ENCODE results near the gene RIN3. TPM values are rescaled to one million over a fixed set of nuclear protein-coding genes. Genes with fewer than 3 reads are reported as not detected.
A peak's percentile ranks its signal among the peaks of the same experiment; 100 is the strongest.

The RIN3 gene
- total and polyA plus RNA-seq, 10 of the 15 experiments (the other 5 are each of a cell fraction or from before 2014, with no cell fraction given) = 0.91 to 23.3 (median 6.3) TPM

DNA sequence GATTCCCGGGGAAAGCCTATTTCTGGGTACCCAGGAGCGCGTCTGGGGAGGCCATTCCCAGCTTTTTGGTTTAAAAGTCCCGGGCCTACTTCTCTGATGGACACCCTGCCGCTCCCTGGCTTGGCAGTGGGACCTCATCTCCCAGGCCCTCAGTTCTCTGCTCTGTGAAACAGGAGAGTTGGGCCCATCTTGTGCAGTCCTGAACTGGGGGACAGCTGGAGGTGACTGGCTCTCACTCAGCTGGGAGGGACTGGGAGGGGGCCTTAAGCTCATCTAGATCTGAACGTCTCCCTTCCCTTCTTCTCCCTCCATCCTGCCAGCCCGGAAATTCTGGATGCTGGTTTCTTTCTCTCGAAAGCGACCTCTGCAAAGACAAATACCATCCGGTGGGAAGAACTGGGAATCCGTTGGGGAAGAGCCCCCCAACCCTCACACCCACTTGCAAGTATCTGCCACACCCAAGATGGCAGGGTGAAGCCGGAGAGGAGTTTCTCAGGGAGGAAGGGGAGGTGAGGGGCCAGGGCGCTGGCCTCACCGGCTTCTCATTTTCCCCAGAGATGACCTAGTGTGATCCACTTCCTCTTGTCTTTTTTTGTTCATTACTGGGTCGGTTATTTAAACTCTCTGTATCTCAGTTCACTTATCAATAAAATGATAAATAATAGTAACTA is 1.4 kb downstream of the RIN3 start:
- in situ Hi-C loops (cut with MboI) (no loop called here), intact Hi-C loops (cut with micrococcal nuclease; ENCODE audit: unreplicated experiment) (loop anchor here (5.0 kb wide), 1 partner anchor 72 kb away; no protein-coding TSS in a partner anchor)
- Histone ChIP-seq H4K20me1 (ENCODE audit: control insufficient read depth, insufficient read depth) (no peaks in the 10 kb centered on the region), H3K4me1 (ENCODE audit: control insufficient read depth, insufficient read depth, low read length) (peaks cover 10% of the 10 kb centered on the region), H2AFZ (ENCODE audit: control insufficient read depth, low read depth, low read length) (no peak overlapping the region), H3K9me3 (replicated peaks; ENCODE audit: control insufficient read depth, insufficient read depth, low read length) (no peaks in the 10 kb centered on the region), H3K79me2 (ENCODE audit: control insufficient read depth, insufficient read depth, low read length) (peaks cover 8% of the 10 kb centered on the region), H3K4me2 (ENCODE audit: control insufficient read depth, insufficient read depth) (peak overlapping the region; percentile 54; the same call in 1 of the 2 replicates), H3K27me3 (replicated peaks in 1 of 2; ENCODE audit: control insufficient read depth in 2 of 2, insufficient read depth in 2 of 2, low read length in 1 of 2) (no peaks in the 10 kb centered on the region; a peak in 1 of 4 replicates), H3K27ac (ENCODE audit: control insufficient read depth, insufficient read depth) (no peak overlapping the region), H3K36me3 (ENCODE audit: control insufficient read depth in 2 of 2, insufficient read depth in 2 of 2, low read length in 1 of 2) (no peaks in the 10 kb centered on the region), H3K9ac (ENCODE audit: control insufficient read depth, insufficient read depth, low read length) (no peak overlapping the region; the same call in 1 of the 2 replicates), H3K4me3 (peak overlapping the region; percentile 49; the same call in 1 of the 2 replicates)
- no peak for DNase-seq (ENCODE audit: low read depth, low spot score)
- SMC1A ChIA-PET (ENCODE audit: uncharacterized antibody, unreplicated experiment) = interaction anchor here (0.9 to 3.3 kb wide), 4 partner anchors 34 to 167 kb away, joined by 3 to 18 read pairs (median 3); no protein-coding TSS in a partner anchor
- POLR2A ChIA-PET = interaction anchor here (0.5 to 1.5 kb wide), 5 partner anchors 18 to 255 kb away, joined by 3 to 6 read pairs (median 4); no protein-coding TSS in a partner anchor
- 87% methylated on average over 15 of the region's 15 CpGs for WGBS (ENCODE audit: insufficient coverage, insufficient replicate concordance, low lambda C conversion rate, missing lambda C conversion rate)
- BruUV-seq (replicated peaks) = no TSS peak
- ATAC-seq = peak; percentile 18
- CTCF ChIA-PET = interaction anchor here (0.9 to 1.4 kb wide), 3 partner anchors 54 to 171 kb away, joined by 3 to 4 read pairs (median 3); no protein-coding TSS in a partner anchor
- RAD21 ChIA-PET (ENCODE audit: unreplicated experiment) = interaction anchor here (0.6 to 1.5 kb wide), 4 partner anchors 62 to 267 kb away, joined by 3 to 10 read pairs (median 6); no protein-coding TSS in a partner anchor
- FAIRE-seq = no peak
- TF ChIP-seq TBL1XR1 (IDR thresholded peaks at IDR 0.05; ENCODE audit: low read depth, low read length) = no peak
- no peak for TF ChIP-seq RAD21 (IDR thresholded peaks at IDR 0.05; ENCODE audit: insufficient read depth, low read depth, low read length)
- TF ChIP-seq SIN3A (IDR thresholded peaks at IDR 0.05; ENCODE audit: low read depth, low read length) = 0 out of 2 replicates have a peak, but pooled peaks have one; percentile 30
- no peak for TF ChIP-seq IKZF2 (IDR thresholded peaks at IDR 0.05)
- TF ChIP-seq TCF7 (IDR thresholded peaks at IDR 0.05; ENCODE audit: borderline replicate concordance) = no peak
- TF ChIP-seq, protein P1, sequence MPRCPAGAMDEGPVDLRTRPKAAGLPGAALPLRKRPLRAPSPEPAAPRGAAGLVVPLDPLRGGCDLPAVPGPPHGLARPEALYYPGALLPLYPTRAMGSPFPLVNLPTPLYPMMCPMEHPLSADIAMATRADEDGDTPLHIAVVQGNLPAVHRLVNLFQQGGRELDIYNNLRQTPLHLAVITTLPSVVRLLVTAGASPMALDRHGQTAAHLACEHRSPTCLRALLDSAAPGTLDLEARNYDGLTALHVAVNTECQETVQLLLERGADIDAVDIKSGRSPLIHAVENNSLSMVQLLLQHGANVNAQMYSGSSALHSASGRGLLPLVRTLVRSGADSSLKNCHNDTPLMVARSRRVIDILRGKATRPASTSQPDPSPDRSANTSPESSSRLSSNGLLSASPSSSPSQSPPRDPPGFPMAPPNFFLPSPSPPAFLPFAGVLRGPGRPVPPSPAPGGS (IDR thresholded peaks at IDR 0.05; ENCODE audit: borderline replicate concordance, insufficient read depth, low read depth, low read length, poor library complexity, severe bottlenecking) = no peak
- TF ChIP-seq ZBTB11 (CRISPR knock-in tag; IDR thresholded peaks at IDR 0.05) = no peak
- no peak for TF ChIP-seq MTA3 (IDR thresholded peaks at IDR 0.05; ENCODE audit: borderline replicate concordance, low read length)
- no peak for TF ChIP-seq TCF3 (IDR thresholded peaks at IDR 0.05; ENCODE audit: borderline replicate concordance, insufficient read depth, low read depth, low read length)
- TF ChIP-seq YY1 (IDR thresholded peaks at IDR 0.05; ENCODE audit: low read depth, low read length) = peak; percentile 32; the same call in 1 of the 2 replicates
- no peak for TF ChIP-seq CREB1 (IDR thresholded peaks at IDR 0.05; ENCODE audit: low read depth)
- TF ChIP-seq, protein P2, sequence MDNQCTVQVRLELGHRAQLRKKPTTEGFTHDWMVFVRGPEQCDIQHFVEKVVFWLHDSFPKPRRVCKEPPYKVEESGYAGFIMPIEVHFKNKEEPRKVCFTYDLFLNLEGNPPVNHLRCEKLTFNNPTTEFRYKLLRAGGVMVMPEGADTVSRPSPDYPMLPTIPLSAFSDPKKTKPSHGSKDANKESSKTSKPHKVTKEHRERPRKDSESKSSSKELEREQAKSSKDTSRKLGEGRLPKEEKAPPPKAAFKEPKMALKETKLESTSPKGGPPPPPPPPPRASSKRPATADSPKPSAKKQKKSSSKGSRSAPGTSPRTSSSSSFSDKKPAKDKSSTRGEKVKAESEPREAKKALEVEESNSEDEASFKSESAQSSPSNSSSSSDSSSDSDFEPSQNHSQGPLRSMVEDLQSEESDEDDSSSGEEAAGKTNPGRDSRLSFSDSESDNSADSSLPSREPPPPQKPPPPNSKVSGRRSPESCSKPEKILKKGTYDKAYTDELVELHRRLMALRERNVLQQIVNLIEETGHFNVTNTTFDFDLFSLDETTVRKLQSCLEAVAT (IDR thresholded peaks at IDR 0.05) = no peak
- TF ChIP-seq STAT1 (conservative IDR thresholded peaks at IDR 0.05) = no peak
- TF ChIP-seq DPF2 (IDR thresholded peaks at IDR 0.05) = no peak
- no peak for TF ChIP-seq EP300 (IDR thresholded peaks at IDR 0.05; ENCODE audit: borderline replicate concordance in 1 of 2, control insufficient read depth in 1 of 2, low read depth in 2 of 2, low read length in 2 of 2)
- TF ChIP-seq SPI1 (IDR thresholded peaks at IDR 0.05; ENCODE audit: borderline replicate concordance, insufficient read depth, low read depth, low read length) = peak; percentile 35; the same call in 1 of the 2 replicates
